Spleen (tissue), 11 donors: ENCODE results near the gene IGFBP7. TPM values are rescaled to one million over a fixed set of nuclear protein-coding genes. Genes with fewer than 3 reads are reported as not detected.

Experiments used
- DNase-seq: peaks from one replicate; pipeline ENCODE4 v3.0.0-alpha.2; 2020
- H3K27ac ChIP-seq, 8 donors: fragments of 200-600 bp; sonication (generic) in 7 of 8; 1 replicate in 4 of 8; 2 replicates in 4 of 8; pipeline versions ENCODE4 v1.5.0 to v1.8.0; 2016 to 2021; ENCODE audit warnings: inconsistent platforms in 4 of 8, mild to moderate bottlenecking in 4 of 8, moderate library complexity in 1 of 8
- H3K27me3 ChIP-seq, 7 donors: fragments of 200-600 bp; sonication (generic) in 6 of 7; replicated peaks in 1 of 7; 1 replicate in 4 of 7; 2 replicates in 3 of 7; pipeline versions ENCODE4 v1.5.0 to v1.8.0; 2016 to 2021; ENCODE audit warnings: inconsistent platforms in 3 of 7, mild to moderate bottlenecking in 1 of 7
- H3K36me3 ChIP-seq, 6 donors: fragments of 200-600 bp; sonication (generic) in 5 of 6; 1 replicate in 4 of 6; 2 replicates in 2 of 6; pipeline versions ENCODE4 v1.5.0 to v1.8.0; 2016 to 2021; ENCODE audit warnings: inconsistent platforms in 2 of 6
- H3K4me1 ChIP-seq, 6 donors: fragments of 200-600 bp; sonication (generic) in 5 of 6; 1 replicate in 3 of 6; 2 replicates in 3 of 6; pipeline versions ENCODE4 v1.5.0 to v1.8.0; 2016 to 2021; ENCODE audit warnings: inconsistent platforms in 3 of 6
- H3K4me3 ChIP-seq, 8 donors: fragments of 200-600 bp; sonication (generic) in 7 of 8; 1 replicate in 4 of 8; 2 replicates in 4 of 8; pipeline versions ENCODE4 v1.5.0 to v1.8.0; 2016 to 2021; ENCODE audit warnings: inconsistent platforms in 4 of 8, mild to moderate bottlenecking in 4 of 8, moderate library complexity in 2 of 8
- H3K9me3 ChIP-seq, 8 donors: fragments of 200-600 bp; sonication (generic) in 7 of 8; 1 replicate in 4 of 8; 2 replicates in 4 of 8; pipeline versions ENCODE4 v1.5.0 to v1.8.0; 2016 to 2021; ENCODE audit warnings: inconsistent platforms in 4 of 8
- POLR2A ChIP-seq, 3 donors: fragments of 450-650 bp; IDR thresholded peaks; one replicate each; pipeline ENCODE4 v1.5.1; 2017; ENCODE audit warnings: antibody characterized with exemption in 3 of 3, mild to moderate bottlenecking in 1 of 3
- POLR2AphosphoS5 ChIP-seq, 3 donors: sonication (generic); formaldehyde crosslinking; IDR thresholded peaks; one replicate each; pipeline ENCODE4 v1.5.1; 2017; ENCODE audit warnings: antibody characterized with exemption in 3 of 3
- WGBS, 5 donors: extraction: QIAGEN DNeasy Blood & Tissue Kit in 3 of 5; methylation state at CpG; one replicate each; pipeline versions ENCODE4 v1.1.5 to v1.1.7; 2013 to 2018; 5-methylcytosine and 5-hydroxymethylcytosine counted together
- intact Hi-C: fragments of 100-400 bp; cut with DNase I; formaldehyde crosslinking; loops from one replicate; pipeline ENCODE4 v1.15.0; 2023; ENCODE audit warnings: low total_unique reads
- polyA plus RNA-seq, 3 donors: library from polyadenylated mRNA; stranded (reverse); fragments of 200-250 nt; gene quantifications; one replicate each; pipeline ENCODE4 v1.2.1, GENCODE V29; 2013
- total RNA-seq, 7 donors: library from RNA; depleted of rRNA in 3 of 7; stranded (reverse); fragments of >200 nt in 3 of 7; fragmentation: NEBNext Ultra II Directional in 4 of 7; extraction: Animal tissue kit (Norgen Biotek cat#: 25700) in 4 of 7; gene quantifications; one replicate each; pipeline versions ENCODE4 v1.1.0 to v1.2.1, GENCODE V29; 2016 to 2021
- TF ChIP-seq, protein P1 (sequence below), 11 experiments: fragments of 200-600 bp in 7 of 11; fragments of 450-650 bp in 4 of 11; sonication (generic) in 4 of 11; IDR thresholded peaks in 8 of 11; conservative IDR thresholded peaks in 3 of 11; 1 replicate in 7 of 11; 2 replicates in 4 of 11; pipeline versions ENCODE4 v1.4.0 to v1.8.0; 2016 to 2021; ENCODE audit warnings: antibody characterized with exemption in 11 of 11, inconsistent platforms in 4 of 11, mild to moderate bottlenecking in 1 of 11
- donor health status: healthy with polysubstance abuse.
- donor health status: DM: no; HTN: no; CAD: no; lungs with moderate emphysema.
- donor health status: DM: no; HTN: no; CAD: no.
- donor health status: Bipolar disorder and iron deficiency.
- donor health status: healthy.
- donor health status: DM: no; HTN: no; CAD: no.
- donor health status: DM: yes; HTN: yes; CAD: no.

The IGFBP7 gene
- total and polyA plus RNA-seq, 10 donors: 127 to 947 (median 578) TPM

GRCh38 chr4:57132743-57133137, 22.6 kb upstream of the IGFBP7 start:
- DNase-seq: no peak
- 40 to 90% (median 77%) methylated on average over 2 of the region's 2 CpGs for WGBS, 5 donors
- Histone ChIP-seq H3K36me3 (no peaks in the 10 kb centered on the region), H3K27ac (no peak overlapping the region), H3K4me1 (no peaks in the 10 kb centered on the region), H3K9me3 (peaks cover 0 to 11% (median 6%) of the 10 kb centered on the region in 8 donors), H3K4me3 (no peak overlapping the region), H3K27me3 (no peaks in the 10 kb centered on the region)
- intact Hi-C loops: no loop called here
- TF ChIP-seq POLR2AphosphoS5 (IDR thresholded peaks at IDR 0.05): no peak
- TF ChIP-seq, protein P1, sequence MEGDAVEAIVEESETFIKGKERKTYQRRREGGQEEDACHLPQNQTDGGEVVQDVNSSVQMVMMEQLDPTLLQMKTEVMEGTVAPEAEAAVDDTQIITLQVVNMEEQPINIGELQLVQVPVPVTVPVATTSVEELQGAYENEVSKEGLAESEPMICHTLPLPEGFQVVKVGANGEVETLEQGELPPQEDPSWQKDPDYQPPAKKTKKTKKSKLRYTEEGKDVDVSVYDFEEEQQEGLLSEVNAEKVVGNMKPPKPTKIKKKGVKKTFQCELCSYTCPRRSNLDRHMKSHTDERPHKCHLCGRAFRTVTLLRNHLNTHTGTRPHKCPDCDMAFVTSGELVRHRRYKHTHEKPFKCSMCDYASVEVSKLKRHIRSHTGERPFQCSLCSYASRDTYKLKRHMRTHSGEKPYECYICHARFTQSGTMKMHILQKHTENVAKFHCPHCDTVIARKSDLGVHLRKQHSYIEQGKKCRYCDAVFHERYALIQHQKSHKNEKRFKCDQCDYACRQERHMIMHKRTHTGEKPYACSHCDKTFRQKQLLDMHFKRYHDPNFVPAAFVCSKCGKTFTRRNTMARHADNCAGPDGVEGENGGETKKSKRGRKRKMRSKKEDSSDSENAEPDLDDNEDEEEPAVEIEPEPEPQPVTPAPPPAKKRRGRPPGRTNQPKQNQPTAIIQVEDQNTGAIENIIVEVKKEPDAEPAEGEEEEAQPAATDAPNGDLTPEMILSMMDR (IDR thresholded peaks at IDR 0.05 in 8 of 11, conservative IDR thresholded peaks at IDR 0.05 in 3 of 11): no peak
- TF ChIP-seq POLR2A (IDR thresholded peaks at IDR 0.05): no peak

DNA sequence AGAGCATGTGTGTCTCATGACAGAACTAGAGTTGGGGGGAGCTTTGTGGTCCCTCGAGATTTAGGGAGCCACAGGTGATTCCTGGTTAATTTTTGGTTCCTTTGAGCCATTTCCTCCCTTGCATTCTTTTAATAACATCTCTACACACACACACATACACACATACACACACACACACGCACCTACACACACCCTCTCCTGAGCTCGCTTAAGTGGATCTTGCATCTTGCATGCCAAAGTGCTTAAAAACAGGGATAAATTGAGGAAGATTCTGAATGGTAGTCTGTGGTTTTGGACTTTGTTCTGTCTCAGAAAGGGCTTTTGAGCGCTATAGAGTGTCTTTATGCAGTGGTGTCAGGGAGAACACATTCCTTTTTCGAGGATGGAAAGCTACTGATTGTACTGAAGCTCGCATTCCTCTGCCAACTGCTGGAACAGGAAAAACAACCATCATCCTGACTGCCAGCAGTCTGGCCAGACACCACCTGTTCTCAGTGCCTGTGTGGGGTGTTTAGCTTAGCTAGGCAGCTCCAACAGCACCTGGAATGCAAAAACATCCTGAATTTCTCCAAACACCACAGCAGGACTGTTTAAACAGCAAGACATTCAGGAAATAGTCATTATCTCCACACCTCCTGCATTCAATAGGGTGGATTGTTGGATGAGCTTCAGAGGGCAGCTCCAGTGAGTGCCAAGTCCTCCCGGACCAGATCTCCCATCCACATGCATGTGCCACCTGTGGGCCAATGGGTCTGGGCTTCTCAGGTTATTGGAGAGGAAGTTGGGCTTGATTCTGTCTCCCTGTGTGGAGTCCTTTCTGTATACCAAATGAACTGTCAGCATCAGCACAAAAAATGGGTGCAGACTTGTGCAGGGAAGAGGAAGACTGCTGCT, 21.9 kb upstream of the IGFBP7 start:
- H3K27me3 ChIP-seq: no peaks in the 10 kb centered on the region
- no peak overlapping the region for H3K27ac ChIP-seq
- WGBS, 5 donors: 48 to 68% (median 63%) methylated on average over 7 of the region's 7 CpGs
- no peaks in the 10 kb centered on the region for H3K4me1 ChIP-seq
- intact Hi-C loops: no loop called here
- no peak overlapping the region for H3K4me3 ChIP-seq
- TF ChIP-seq, protein P1 (IDR thresholded peaks at IDR 0.05 in 8 of 11, conservative IDR thresholded peaks at IDR 0.05 in 3 of 11): no peak
- TF ChIP-seq POLR2AphosphoS5 (IDR thresholded peaks at IDR 0.05) (no peak), POLR2A (IDR thresholded peaks at IDR 0.05) (no peak)
- peaks cover 0 to 14% (median 12%) of the 10 kb centered on the region in 8 donors for H3K9me3 ChIP-seq
- DNase-seq: no peak
- no peaks in the 10 kb centered on the region for H3K36me3 ChIP-seq

DNA sequence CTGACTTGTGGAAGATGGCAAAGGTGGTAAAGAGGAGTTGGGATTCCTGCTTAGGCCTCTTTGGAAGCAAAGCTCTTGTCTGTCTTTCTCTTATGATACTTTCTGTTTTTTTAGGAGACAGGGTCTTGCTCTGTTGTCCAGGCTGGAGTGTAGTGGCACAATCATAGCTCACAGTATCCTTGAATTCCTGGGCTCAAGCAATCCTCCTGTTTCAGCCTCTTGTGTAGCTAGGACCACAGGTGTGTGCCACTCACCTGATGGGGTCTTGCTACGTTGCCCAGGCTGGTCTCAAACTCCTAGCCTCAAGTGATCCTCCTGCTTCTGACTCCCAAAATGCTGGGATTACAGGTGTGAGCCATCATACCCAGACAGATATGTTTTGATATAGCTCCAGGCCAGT, 19.3 kb upstream of the IGFBP7 start:
- intact Hi-C loops: no loop called here
- no peak overlapping the region for H3K27ac ChIP-seq
- no peak overlapping the region for H3K4me3 ChIP-seq
- no peaks in the 10 kb centered on the region for H3K4me1 ChIP-seq
- WGBS, 5 donors: 63 to 77% (median 76%) methylated on average over 1 of the region's 1 CpG
- H3K27me3 ChIP-seq: no peaks in the 10 kb centered on the region
- peaks cover 0 to 20% (median 17%) of the 10 kb centered on the region in 8 donors for H3K9me3 ChIP-seq
- DNase-seq: no peak
- TF ChIP-seq POLR2A (IDR thresholded peaks at IDR 0.05): no peak
- TF ChIP-seq POLR2AphosphoS5 (IDR thresholded peaks at IDR 0.05): no peak
- TF ChIP-seq, protein P1 (IDR thresholded peaks at IDR 0.05 in 8 of 11, conservative IDR thresholded peaks at IDR 0.05 in 3 of 11): no peak
- H3K36me3 ChIP-seq: no peaks in the 10 kb centered on the region

- Histone ChIP-seq H3K4me1 (no peaks in the 10 kb centered on the region), H3K36me3 (no peaks in the 10 kb centered on the region), H3K27me3 (no peaks in the 10 kb centered on the region), H3K9me3 (peaks cover 0 to 23% (median 17%) of the 10 kb centered on the region in 8 donors), H3K4me3 (no peak overlapping the region), H3K27ac (no peak overlapping the region)
- TF ChIP-seq POLR2A (IDR thresholded peaks at IDR 0.05) (no peak), POLR2AphosphoS5 (IDR thresholded peaks at IDR 0.05) (no peak)
- TF ChIP-seq, protein P1 (IDR thresholded peaks at IDR 0.05 in 8 of 11, conservative IDR thresholded peaks at IDR 0.05 in 3 of 11): no peak
- DNase-seq: no peak
- WGBS, 5 donors: 66 to 82% (median 73%) methylated on average over 3 of the region's 3 CpGs
- intact Hi-C loops: no loop called here
Observed at GRCh38 chr4:57127361-57127760, 17.2 kb upstream of the IGFBP7 start.
